ENCODE data around the gene GNPNAT1. TPM values are rescaled to one million over a fixed set of nuclear protein-coding genes. Genes with fewer than 3 reads are reported as not detected.

The GNPNAT1 gene
- total RNA-seq, 1 experiment from 2014 or later = 33.7 TPM

DNA sequence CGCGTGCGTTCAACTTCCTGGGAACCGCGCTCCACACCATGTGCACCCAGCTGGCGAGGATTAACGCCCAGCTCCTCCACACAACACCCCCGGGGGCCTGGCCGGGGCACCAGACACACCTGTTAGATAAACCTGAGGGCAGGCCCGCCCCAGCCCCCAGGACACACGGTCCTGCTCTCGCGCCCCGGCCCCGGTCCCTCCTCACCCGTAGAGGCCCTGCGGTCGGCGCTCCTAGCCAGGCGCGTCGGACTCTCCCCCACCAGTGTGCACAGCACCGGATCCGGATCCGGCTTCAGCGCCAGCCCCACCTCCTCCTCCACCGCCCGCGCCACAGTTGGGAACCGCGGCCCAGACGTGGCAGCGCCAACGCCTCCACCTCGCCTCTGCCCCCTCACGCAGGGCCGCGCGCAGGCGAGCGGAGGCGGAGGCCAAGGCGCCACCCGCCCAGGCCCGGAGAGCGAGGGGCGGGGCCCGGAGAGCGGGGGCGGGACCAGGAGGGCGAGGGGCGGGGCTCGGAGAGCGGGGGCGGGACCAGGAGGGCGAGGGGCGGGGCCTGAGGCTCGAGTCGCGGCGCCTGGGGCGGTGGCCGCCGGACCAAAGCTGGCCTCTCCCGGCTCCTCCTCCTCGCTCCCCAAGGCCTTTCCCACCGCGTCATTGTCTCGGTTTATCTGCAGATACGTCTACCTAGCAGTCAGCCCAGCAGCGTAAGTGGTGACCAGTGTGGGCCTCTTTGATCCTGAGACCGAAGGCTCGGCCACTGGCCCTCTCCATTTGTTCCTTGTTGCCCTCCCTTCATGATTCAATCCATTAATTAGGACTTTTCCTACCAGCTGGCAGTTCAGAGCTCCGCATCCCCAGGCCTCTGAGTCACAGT, at the start of gene GNPNAT1 (continued):
- TF ChIP-seq, protein P1, sequence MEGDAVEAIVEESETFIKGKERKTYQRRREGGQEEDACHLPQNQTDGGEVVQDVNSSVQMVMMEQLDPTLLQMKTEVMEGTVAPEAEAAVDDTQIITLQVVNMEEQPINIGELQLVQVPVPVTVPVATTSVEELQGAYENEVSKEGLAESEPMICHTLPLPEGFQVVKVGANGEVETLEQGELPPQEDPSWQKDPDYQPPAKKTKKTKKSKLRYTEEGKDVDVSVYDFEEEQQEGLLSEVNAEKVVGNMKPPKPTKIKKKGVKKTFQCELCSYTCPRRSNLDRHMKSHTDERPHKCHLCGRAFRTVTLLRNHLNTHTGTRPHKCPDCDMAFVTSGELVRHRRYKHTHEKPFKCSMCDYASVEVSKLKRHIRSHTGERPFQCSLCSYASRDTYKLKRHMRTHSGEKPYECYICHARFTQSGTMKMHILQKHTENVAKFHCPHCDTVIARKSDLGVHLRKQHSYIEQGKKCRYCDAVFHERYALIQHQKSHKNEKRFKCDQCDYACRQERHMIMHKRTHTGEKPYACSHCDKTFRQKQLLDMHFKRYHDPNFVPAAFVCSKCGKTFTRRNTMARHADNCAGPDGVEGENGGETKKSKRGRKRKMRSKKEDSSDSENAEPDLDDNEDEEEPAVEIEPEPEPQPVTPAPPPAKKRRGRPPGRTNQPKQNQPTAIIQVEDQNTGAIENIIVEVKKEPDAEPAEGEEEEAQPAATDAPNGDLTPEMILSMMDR (IDR thresholded peaks at IDR 0.05 in 2 of 3, conservative IDR thresholded peaks at IDR 0.05 in 1 of 3; ENCODE audit: borderline replicate concordance in 1 of 3, insufficient read depth in 1 of 3, low read depth in 2 of 3, low read length in 2 of 3) = no peak
- TF ChIP-seq TCF7L2 (IDR thresholded peaks at IDR 0.05; ENCODE audit: borderline replicate concordance, extremely low read depth, insufficient read depth, insufficient read length) (no peak), SP1 (IDR thresholded peaks at IDR 0.05; ENCODE audit: low read depth) (peak; percentile 40; the same call in 1 of the 2 replicates), FOSL1 (IDR thresholded peaks at IDR 0.05; ENCODE audit: low read depth) (peak; percentile 44), ELF1 (IDR thresholded peaks at IDR 0.05; ENCODE audit: borderline replicate concordance, low read depth) (no peak), SIN3A (IDR thresholded peaks at IDR 0.05; ENCODE audit: low read depth) (peak; percentile 94), SRF (IDR thresholded peaks at IDR 0.05; ENCODE audit: low read depth) (no peak)

DNA sequence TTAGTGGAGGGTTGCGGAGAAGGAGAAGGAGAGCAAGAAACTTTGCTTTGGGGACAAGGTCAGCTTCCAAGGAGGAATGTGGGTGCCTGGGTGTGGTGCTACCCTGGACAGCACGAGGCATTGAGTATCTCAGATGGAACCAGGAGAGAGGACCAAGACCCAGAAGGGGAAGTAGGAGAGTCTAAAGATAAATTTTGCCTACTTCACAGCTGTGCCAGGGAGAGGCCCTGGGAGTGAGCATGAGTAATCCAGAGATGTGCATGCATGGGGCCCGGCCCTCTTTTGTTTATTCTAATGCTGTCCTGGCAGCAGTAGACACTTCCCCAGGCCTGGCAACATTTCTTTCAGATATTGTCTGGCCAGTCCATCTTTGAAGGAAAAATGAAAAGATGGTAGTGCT, 49.5 kb upstream of the GNPNAT1 start:
- Histone ChIP-seq H3K4me2 (ENCODE audit: low read length) (peak overlapping the region; percentile 24; the same call in 1 of the 2 replicates), H4K20me1 (ENCODE audit: insufficient read depth) (no peaks in the 10 kb centered on the region), H3K9me3 (ENCODE audit: control insufficient read depth in 1 of 2, insufficient read depth in 1 of 2, low read depth in 1 of 2, low read length in 2 of 2) (no peaks in the 10 kb centered on the region), H3K27me3 (ENCODE audit: insufficient read depth, low read length) (no peaks in the 10 kb centered on the region), H3K79me2 (ENCODE audit: insufficient read depth, low read length) (no peaks in the 10 kb centered on the region), H3K9ac (ENCODE audit: low read length) (no peak overlapping the region), H3K9me2 (ENCODE audit: insufficient read depth) (no peaks in the 10 kb centered on the region), H3K27ac (ENCODE audit: low read depth, low read length) (no peak overlapping the region), H3K4me1 (ENCODE audit: control insufficient read depth in 1 of 2, insufficient read depth in 2 of 2, low read length in 2 of 2) (peaks cover 8 to 16% of the 10 kb centered on the region in 2 experiments), H3K4me3 (replicated peaks in 1 of 2; ENCODE audit: low read depth in 1 of 2, low read length in 2 of 2) (no peak overlapping the region), H3K36me3 (ENCODE audit: control insufficient read depth in 1 of 2, insufficient read depth in 2 of 2, low read length in 2 of 2) (no peaks in the 10 kb centered on the region), H2AFZ (ENCODE audit: low read depth, low read length, poor library complexity, severe bottlenecking) (peak overlapping the region; percentile 83)
- TF ChIP-seq POLR2AphosphoS5 (IDR thresholded peaks at IDR 0.05; ENCODE audit: low read depth, low read length) = no peak
- TF ChIP-seq, protein P2, sequence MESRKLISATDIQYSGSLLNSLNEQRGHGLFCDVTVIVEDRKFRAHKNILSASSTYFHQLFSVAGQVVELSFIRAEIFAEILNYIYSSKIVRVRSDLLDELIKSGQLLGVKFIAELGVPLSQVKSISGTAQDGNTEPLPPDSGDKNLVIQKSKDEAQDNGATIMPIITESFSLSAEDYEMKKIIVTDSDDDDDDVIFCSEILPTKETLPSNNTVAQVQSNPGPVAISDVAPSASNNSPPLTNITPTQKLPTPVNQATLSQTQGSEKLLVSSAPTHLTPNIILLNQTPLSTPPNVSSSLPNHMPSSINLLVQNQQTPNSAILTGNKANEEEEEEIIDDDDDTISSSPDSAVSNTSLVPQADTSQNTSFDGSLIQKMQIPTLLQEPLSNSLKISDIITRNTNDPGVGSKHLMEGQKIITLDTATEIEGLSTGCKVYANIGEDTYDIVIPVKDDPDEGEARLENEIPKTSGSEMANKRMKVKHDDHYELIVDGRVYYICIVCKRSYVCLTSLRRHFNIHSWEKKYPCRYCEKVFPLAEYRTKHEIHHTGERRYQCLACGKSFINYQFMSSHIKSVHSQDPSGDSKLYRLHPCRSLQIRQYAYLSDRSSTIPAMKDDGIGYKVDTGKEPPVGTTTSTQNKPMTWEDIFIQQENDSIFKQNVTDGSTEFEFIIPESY (IDR thresholded peaks at IDR 0.05; ENCODE audit: extremely low read depth, insufficient replicate concordance, low read length) = no peak
- TF ChIP-seq, protein P1 (IDR thresholded peaks at IDR 0.05 in 2 of 3, conservative IDR thresholded peaks at IDR 0.05 in 1 of 3; ENCODE audit: borderline replicate concordance in 1 of 3, insufficient read depth in 1 of 3, low read depth in 2 of 3, low read length in 2 of 3) = no peak
- TF ChIP-seq RAD21 (IDR thresholded peaks at IDR 0.05; ENCODE audit: low read depth) = no peak
- TF ChIP-seq EZH2 (IDR thresholded peaks at IDR 0.05) = no peak
- RAD21 ChIA-PET (ENCODE audit: low non-redundant PET in 1 of 2, low total read pairs in 2 of 2, uncharacterized antibody in 2 of 2, unreplicated experiment in 2 of 2) = no interaction called here
- ATAC-seq = peak; percentile 60; the same call in 1 of the 2 replicates
- no peak for DNase-seq (ENCODE audit: low read depth, low spot score)
- CTCF ChIA-PET = no interaction called here
- no TSS peak for BruUV-seq (replicated peaks)
- intact Hi-C loops (cut with micrococcal nuclease) = loop anchor here (5.0 kb wide), 1 partner anchor 111 kb away; the partner anchor contains the start of gene FERMT2
- POLR2A ChIA-PET = interaction anchor here (0.6 to 0.9 kb wide), 2 partner anchors 49 to 288 kb away, joined by 4 read pairs; partner anchors contain the start of gene GPR137C

Data from HCT116 (cell line).